GM23338 (cell line): ENCODE results near the gene SPACA5. TPM values are rescaled to one million over a fixed set of nuclear protein-coding genes. Genes with fewer than 3 reads are reported as not detected.

Experiments used
- ATAC-seq: fragments of 200-7000 bp; cut with Tn5 transposase; 3 replicates; pipeline ENCODE4 v1.9.1; 2020
- DNase-seq: peaks from one replicate; pipeline ENCODE4 v3.0.0-alpha.2; 2015; ENCODE audit warnings: low spot score
- H2AFZ ChIP-seq: fragments of 200-600 bp; sonication (generic); 2 replicates; pipeline ENCODE4 v1.8.0; 2016; ENCODE audit warnings: antibody characterized with exemption, mild to moderate bottlenecking, moderate library complexity
- H3F3A ChIP-seq: fragments of 200-600 bp; sonication (generic); replicated peaks from 2 replicates; pipeline ENCODE4 v1.8.0; 2017; ENCODE audit warnings: antibody characterized with exemption, mixed run types, low read depth
- H3K27ac ChIP-seq: fragments of 200-600 bp; sonication (generic); 2 replicates; pipeline ENCODE4 v1.6.1; 2016; ENCODE audit warnings: low read depth
- H3K27me3 ChIP-seq: fragments of 200-600 bp; sonication (generic); 2 replicates; pipeline ENCODE4 v1.8.0; 2016; ENCODE audit warnings: mild to moderate bottlenecking, mixed run types, moderate library complexity; ENCODE audit not compliant: insufficient read depth
- H3K36me3 ChIP-seq: fragments of 200-600 bp; sonication (generic); 2 replicates; pipeline ENCODE4 v1.8.0; 2016; ENCODE audit warnings: mild to moderate bottlenecking; ENCODE audit not compliant: insufficient read depth
- H3K4me1 ChIP-seq: fragments of 200-600 bp; sonication (generic); 2 replicates; pipeline ENCODE4 v1.8.0; 2016; ENCODE audit warnings: mild to moderate bottlenecking, moderate library complexity; ENCODE audit not compliant: insufficient read depth
- H3K4me2 ChIP-seq: fragments of 200-600 bp; sonication (generic); 2 replicates; pipeline ENCODE4 v1.7.1; 2017; ENCODE audit warnings: mixed run types
- H3K4me3 ChIP-seq: fragments of 200-600 bp; sonication (generic); 2 replicates; pipeline ENCODE4 v1.6.1; 2016; ENCODE audit warnings: mixed run types
- H3K79me2 ChIP-seq: fragments of 200-600 bp; sonication (generic); replicated peaks from 2 replicates; pipeline ENCODE4 v1.8.0; 2017; ENCODE audit warnings: mild to moderate bottlenecking; ENCODE audit not compliant: insufficient read depth
- H3K9me2 ChIP-seq: fragments of 200-600 bp; sonication (generic); 2 replicates; pipeline ENCODE4 v1.8.0; 2017; ENCODE audit not compliant: insufficient read depth
- H4K20me1 ChIP-seq: fragments of 200-600 bp; sonication (generic); replicated peaks from 2 replicates; pipeline ENCODE4 v1.8.0; 2017; ENCODE audit warnings: mild to moderate bottlenecking; ENCODE audit not compliant: insufficient read depth
- H3K27ac Mint-ChIP-seq: 2 replicates; pipeline ENCODE4 v1.8.0; 2020; ENCODE audit warnings: inconsistent platforms, mild to moderate bottlenecking, moderate library complexity, mixed read lengths
- H3K27me3 Mint-ChIP-seq: 3 replicates; pipeline ENCODE4 v1.8.0; 2022; ENCODE audit warnings: low read depth, mild to moderate bottlenecking, moderate library complexity, mixed read lengths, inconsistent platforms; ENCODE audit not compliant: insufficient read depth, poor library complexity
- H3K36me3 Mint-ChIP-seq: 3 replicates; pipeline ENCODE4 v1.8.0; 2021; ENCODE audit warnings: low read depth, mild to moderate bottlenecking, inconsistent platforms, moderate library complexity, mixed read lengths
- H3K4me1 Mint-ChIP-seq: 3 replicates; pipeline ENCODE4 v1.8.0; 2020; ENCODE audit warnings: mild to moderate bottlenecking, inconsistent platforms, mixed read lengths
- H3K4me3 Mint-ChIP-seq: 3 replicates; pipeline ENCODE4 v1.8.0; 2021; ENCODE audit warnings: moderate library complexity, mild to moderate bottlenecking, inconsistent platforms, mixed read lengths
- H3K9me3 Mint-ChIP-seq: 3 replicates; pipeline ENCODE4 v1.8.0; 2020; ENCODE audit warnings: moderate library complexity, mild to moderate bottlenecking, inconsistent platforms, mixed read lengths
- EZH2phosphoT487 ChIP-seq: fragments of 200-600 bp; sonication (generic); IDR thresholded peaks from one replicate; pipeline ENCODE4 v1.8.1; 2018; ENCODE audit warnings: antibody characterized with exemption; ENCODE audit not compliant: unreplicated experiment
- NANOG ChIP-seq: IDR thresholded peaks from 2 replicates; pipeline ENCODE4 v1.6.1; 2016; ENCODE audit warnings: antibody characterized with exemption, borderline replicate concordance
- polyA plus RNA-seq: library from polyadenylated mRNA; unstranded; fragments of >200 nt; fragmentation: Nextera tagmentation; extraction: Ambion mirVana; gene quantifications from 2 replicates; pipeline ENCODE4 v1.2.1, GENCODE V29; 2016
- total RNA-seq: library from RNA; depleted of rRNA; stranded (reverse); fragments of >200 nt; shearing (Covaris generic); gene quantifications from 2 replicates; pipeline ENCODE4 v1.2.3, GENCODE V29; 2014; rRNA removed
- TF ChIP-seq, protein P1 (sequence below): IDR thresholded peaks from 2 replicates; pipeline ENCODE4 v1.6.1; 2016; ENCODE audit warnings: antibody characterized with exemption

The SPACA5 gene
- total and polyA plus RNA-seq, 2 experiments from 2014 or later = not detected

DNA sequence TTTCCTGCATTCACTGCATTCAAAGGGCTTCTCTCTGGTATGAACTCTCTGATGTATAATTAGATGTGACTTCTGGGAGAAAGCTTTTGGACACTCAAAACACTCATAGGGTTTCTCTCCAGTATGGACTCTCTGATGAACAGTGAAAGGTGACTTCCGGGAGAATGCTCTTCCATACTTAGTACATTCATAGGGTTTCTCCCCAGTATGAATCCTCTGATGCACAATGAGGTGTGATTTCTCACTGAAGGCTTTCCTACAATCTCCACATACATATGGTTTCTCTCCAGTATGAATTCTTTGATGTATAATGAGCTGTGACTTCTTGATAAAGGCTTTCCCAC is 52.5 kb downstream of the SPACA5 start:
- Mint-ChIP-seq H3K27ac (no peak overlapping the region), H3K9me3 (peaks cover 17% of the 10 kb centered on the region; the same call in 1 of the 3 replicates), H3K4me1 (no peaks in the 10 kb centered on the region), H3K27me3 (no peaks in the 10 kb centered on the region), H3K36me3 (peaks cover 41% of the 10 kb centered on the region), H3K4me3 (no peak overlapping the region)
- ATAC-seq (no peak), DNase-seq (no peak)
- no peak overlapping the region for H3K4me2 ChIP-seq
- TF ChIP-seq NANOG (no peak), EZH2phosphoT487 (no peak)
- TF ChIP-seq, protein P1, sequence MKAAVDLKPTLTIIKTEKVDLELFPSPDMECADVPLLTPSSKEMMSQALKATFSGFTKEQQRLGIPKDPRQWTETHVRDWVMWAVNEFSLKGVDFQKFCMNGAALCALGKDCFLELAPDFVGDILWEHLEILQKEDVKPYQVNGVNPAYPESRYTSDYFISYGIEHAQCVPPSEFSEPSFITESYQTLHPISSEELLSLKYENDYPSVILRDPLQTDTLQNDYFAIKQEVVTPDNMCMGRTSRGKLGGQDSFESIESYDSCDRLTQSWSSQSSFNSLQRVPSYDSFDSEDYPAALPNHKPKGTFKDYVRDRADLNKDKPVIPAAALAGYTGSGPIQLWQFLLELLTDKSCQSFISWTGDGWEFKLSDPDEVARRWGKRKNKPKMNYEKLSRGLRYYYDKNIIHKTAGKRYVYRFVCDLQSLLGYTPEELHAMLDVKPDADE = no peak
- H3F3A ChIP-seq = no peaks in the 10 kb centered on the region
- H3K36me3 ChIP-seq = no peaks in the 10 kb centered on the region
- no peaks in the 10 kb centered on the region for H4K20me1 ChIP-seq
- H3K27ac ChIP-seq = no peak overlapping the region
- H3K4me1 ChIP-seq = no peaks in the 10 kb centered on the region
- no peaks in the 10 kb centered on the region for H3K27me3 ChIP-seq
- no peaks in the 10 kb centered on the region for H3K79me2 ChIP-seq
- no peaks in the 10 kb centered on the region for H3K9me2 ChIP-seq
- no peak overlapping the region for H3K4me3 ChIP-seq
- no peak overlapping the region for H2AFZ ChIP-seq

Other genes starting within 250 kb of the SPACA5 start
- 8.9 and 9.9 TPM in 2 replicates for gene ZNF81, start 170.1 kb upstream of the SPACA5 start, total RNA-seq
- 3.4 and 6.1 TPM in 2 replicates for gene ZNF81, start 170.1 kb upstream of the SPACA5 start, polyA plus RNA-seq
- 7.1 TPM in 2 replicates for gene ZNF182, start 3.0 kb upstream of the SPACA5 start, total RNA-seq
- gene ZNF182, start 3.0 kb upstream of the SPACA5 start, polyA plus RNA-seq = 4.1 and 6.2 TPM in 2 replicates
- gene ZNF630, start 64.7 kb downstream of the SPACA5 start, total RNA-seq = 1.6 and 2.2 TPM in 2 replicates
- gene ZNF630, start 64.7 kb downstream of the SPACA5 start, polyA plus RNA-seq = 0.95 and 1.2 TPM in 2 replicates
- gene SPACA5B, start 123.6 kb downstream of the SPACA5 start, total RNA-seq = not detected in 2 replicates
- gene SPACA5B, start 123.6 kb downstream of the SPACA5 start, polyA plus RNA-seq = not detected in 2 replicates
- gene SSX5, start 189.8 kb downstream of the SPACA5 start, total RNA-seq = not detected in 2 replicates
- gene SSX5, start 189.8 kb downstream of the SPACA5 start, polyA plus RNA-seq = not detected in 2 replicates
- gene SSX1, start 248.4 kb downstream of the SPACA5 start, total RNA-seq = not detected in 2 replicates
- gene SSX1, start 248.4 kb downstream of the SPACA5 start, polyA plus RNA-seq = not detected in 2 replicates